ENCODE data around the gene MSI2. TPM values are rescaled to one million over a fixed set of nuclear protein-coding genes. Genes with fewer than 3 reads are reported as not detected.

Gene MSI2
- total and polyA plus RNA-seq, 4 donors: 9.4 to 64.0 (median 30.4) TPM

DNA sequence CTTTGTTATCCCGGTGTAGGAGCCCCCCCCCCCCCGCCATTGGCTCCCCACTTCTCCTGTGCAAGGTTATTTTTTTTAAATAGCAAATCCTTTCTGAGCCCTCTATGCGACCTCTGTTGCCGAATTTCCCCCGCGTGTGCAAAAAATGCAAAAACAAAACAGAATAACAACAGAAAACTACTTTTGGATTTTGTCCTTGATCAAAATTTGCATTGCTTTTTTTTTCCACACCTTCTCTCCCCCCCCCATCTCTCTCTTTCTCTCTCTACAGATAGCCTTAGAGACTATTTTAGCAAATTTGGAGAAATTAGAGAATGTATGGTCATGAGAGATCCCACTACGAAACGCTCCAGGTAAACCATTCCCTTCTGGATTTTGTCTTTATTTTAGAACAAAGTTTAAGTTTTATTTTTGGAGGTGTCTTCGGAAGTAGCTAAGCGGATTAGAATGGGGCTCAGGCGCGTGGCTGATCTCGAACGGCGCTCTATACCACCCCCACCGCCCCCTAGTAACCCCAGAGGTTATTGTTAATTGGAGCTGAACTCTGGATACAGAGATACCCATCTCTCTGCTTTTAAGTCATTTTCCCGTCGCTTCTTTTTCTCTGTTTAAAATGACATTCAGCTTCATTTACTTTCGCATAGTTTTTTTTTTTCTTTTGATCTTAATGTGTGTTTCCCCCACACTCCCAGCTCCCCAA is 1.0 kb downstream of the MSI2 start:
- Histone ChIP-seq H3K27ac (ENCODE audit: low read depth in 1 of 2, low read length in 1 of 2) (peak overlapping the region in 1 of 2 donors; percentile 92), H3K9me3 (ENCODE audit: control insufficient read depth in 4 of 4, insufficient read depth in 3 of 4, low read length in 3 of 4) (peaks cover 0 to 2% (median 0%) of the 10 kb centered on the region in 4 donors), H3K4me3 (peak overlapping the region; percentile 71), H3K4me1 (ENCODE audit: control insufficient read depth in 5 of 5, insufficient read depth in 5 of 5, low read length in 5 of 5) (peaks cover 4 to 19% (median 14%) of the 10 kb centered on the region in 5 donors), H3K9ac (ENCODE audit: insufficient read depth in 1 of 2, low read length in 2 of 2) (peak overlapping the region; percentile 50 to 85), H3K27me3 (ENCODE audit: control insufficient read depth in 3 of 3, insufficient read depth in 3 of 3, low read length in 2 of 3) (no peaks in the 10 kb centered on the region), H3K36me3 (ENCODE audit: control insufficient read depth in 4 of 4, insufficient read depth in 4 of 4, low read length in 4 of 4) (peaks cover 4 to 12% (median 4%) of the 10 kb centered on the region in 4 donors)
- TF ChIP-seq, protein P1, sequence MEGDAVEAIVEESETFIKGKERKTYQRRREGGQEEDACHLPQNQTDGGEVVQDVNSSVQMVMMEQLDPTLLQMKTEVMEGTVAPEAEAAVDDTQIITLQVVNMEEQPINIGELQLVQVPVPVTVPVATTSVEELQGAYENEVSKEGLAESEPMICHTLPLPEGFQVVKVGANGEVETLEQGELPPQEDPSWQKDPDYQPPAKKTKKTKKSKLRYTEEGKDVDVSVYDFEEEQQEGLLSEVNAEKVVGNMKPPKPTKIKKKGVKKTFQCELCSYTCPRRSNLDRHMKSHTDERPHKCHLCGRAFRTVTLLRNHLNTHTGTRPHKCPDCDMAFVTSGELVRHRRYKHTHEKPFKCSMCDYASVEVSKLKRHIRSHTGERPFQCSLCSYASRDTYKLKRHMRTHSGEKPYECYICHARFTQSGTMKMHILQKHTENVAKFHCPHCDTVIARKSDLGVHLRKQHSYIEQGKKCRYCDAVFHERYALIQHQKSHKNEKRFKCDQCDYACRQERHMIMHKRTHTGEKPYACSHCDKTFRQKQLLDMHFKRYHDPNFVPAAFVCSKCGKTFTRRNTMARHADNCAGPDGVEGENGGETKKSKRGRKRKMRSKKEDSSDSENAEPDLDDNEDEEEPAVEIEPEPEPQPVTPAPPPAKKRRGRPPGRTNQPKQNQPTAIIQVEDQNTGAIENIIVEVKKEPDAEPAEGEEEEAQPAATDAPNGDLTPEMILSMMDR (IDR thresholded peaks at IDR 0.05; ENCODE audit: control extremely low read depth, extremely low read depth): no peak
- DNase-seq: peak in 2 of 3 donors; percentile 14 to 59
- WGBS, 2 donors: 0 to 1% methylated on average over 19 of the region's 19 CpGs
- no peak for ATAC-seq (ENCODE audit: insufficient read depth, low FRiP score)

DNA sequence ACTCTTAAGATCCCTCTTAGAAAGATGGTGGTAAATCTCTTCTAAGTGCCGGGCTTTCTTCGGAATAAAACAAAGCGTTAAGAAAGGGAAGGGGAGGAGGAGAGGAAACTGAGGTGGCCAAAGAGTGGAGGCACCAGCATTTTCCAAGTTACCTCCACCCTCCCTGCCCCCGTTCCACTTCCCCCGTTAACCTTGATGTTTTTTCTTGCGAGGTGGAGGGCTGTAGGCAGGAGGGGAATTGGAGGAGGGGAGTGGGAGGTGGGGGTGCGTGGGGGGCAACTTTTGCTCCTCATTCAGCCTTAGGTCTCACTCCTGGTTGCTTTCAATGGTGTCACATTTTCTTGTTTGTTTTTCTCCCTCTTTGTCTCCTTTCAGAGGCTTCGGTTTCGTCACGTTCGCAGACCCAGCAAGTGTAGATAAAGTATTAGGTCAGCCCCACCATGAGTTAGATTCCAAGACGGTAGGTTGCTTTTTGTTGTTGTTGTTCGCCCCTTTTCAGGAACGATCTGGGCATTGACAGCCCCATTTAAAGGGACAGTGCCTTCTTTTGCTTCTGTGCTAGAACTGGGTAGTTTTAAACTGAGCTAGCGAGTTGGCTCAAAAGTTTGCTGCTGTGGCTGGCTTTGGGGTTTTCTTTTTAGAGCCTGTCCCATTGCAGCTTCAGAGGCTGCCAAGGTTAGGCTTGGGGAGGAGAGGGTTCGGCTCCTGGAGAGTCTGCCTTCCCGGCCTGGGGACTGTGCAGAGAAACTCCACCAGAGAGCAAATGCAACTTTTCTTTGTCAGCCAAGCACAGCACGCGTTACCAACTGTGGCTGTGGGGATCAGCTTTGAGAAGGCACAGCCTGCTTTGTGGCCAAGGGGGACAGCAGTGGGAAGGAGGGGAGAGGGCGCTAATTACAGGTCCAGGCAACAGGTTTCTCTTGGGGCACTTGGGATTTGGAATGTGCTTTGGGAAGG is 1.9 kb downstream of the MSI2 start:
- peak overlapping the region in 1 of 2 donors; percentile 65 for H3K9ac ChIP-seq (ENCODE audit: insufficient read depth in 1 of 2, low read length in 2 of 2)
- 8 to 17% methylated on average over 20 of the region's 20 CpGs for WGBS, 2 donors
- H3K9me3 ChIP-seq (ENCODE audit: control insufficient read depth in 4 of 4, insufficient read depth in 3 of 4, low read length in 3 of 4): peaks cover 0 to 2% (median 0%) of the 10 kb centered on the region in 4 donors
- no peaks in the 10 kb centered on the region for H3K27me3 ChIP-seq (ENCODE audit: control insufficient read depth in 3 of 3, insufficient read depth in 3 of 3, low read length in 2 of 3)
- peak overlapping the region in 1 of 2 donors; percentile 92 for H3K27ac ChIP-seq (ENCODE audit: low read depth in 1 of 2, low read length in 1 of 2)
- peaks cover 5 to 18% (median 7%) of the 10 kb centered on the region in 4 donors for H3K36me3 ChIP-seq (ENCODE audit: control insufficient read depth in 4 of 4, insufficient read depth in 4 of 4, low read length in 4 of 4)
- DNase-seq (peak; percentile 27 to 50 (median 44)), ATAC-seq (ENCODE audit: insufficient read depth, low FRiP score) (no peak)
- H3K4me1 ChIP-seq (ENCODE audit: control insufficient read depth in 5 of 5, insufficient read depth in 5 of 5, low read length in 5 of 5): peaks cover 4 to 19% (median 14%) of the 10 kb centered on the region in 5 donors
- TF ChIP-seq, protein P1 (IDR thresholded peaks at IDR 0.05; ENCODE audit: control extremely low read depth, extremely low read depth): no peak
- H3K4me3 ChIP-seq: peak overlapping the region; percentile 45

DNA sequence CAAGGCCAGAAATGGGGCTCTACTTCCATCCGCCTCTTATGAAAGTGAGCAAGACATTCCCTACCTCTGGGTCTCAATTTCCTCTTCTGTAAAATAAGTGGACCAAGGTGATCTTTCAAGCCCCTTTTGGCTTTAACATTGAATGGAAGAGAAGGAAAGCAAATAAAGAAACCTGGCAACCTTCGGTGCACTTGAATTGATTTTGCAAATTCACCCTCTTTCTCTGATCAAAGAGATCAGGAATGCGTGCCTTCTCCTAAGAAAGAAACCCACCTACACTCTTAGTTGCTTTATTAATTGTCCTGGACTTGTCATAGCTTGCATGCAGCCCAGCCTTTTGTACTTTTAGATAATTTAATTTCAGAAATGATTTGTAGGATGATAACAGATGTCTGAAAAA is 3.0 kb downstream of the MSI2 start:
- Histone ChIP-seq H3K27me3 (ENCODE audit: control insufficient read depth in 3 of 3, insufficient read depth in 3 of 3, low read length in 2 of 3) (no peaks in the 10 kb centered on the region), H3K4me3 (no peak overlapping the region), H3K27ac (ENCODE audit: low read depth in 1 of 2, low read length in 1 of 2) (peak overlapping the region in 1 of 2 donors; percentile 10), H3K4me1 (ENCODE audit: control insufficient read depth in 5 of 5, insufficient read depth in 5 of 5, low read length in 5 of 5) (peaks cover 4 to 19% (median 14%) of the 10 kb centered on the region in 5 donors), H3K9me3 (ENCODE audit: control insufficient read depth in 4 of 4, insufficient read depth in 3 of 4, low read length in 3 of 4) (peaks cover 0 to 2% (median 0%) of the 10 kb centered on the region in 4 donors), H3K36me3 (ENCODE audit: control insufficient read depth in 4 of 4, insufficient read depth in 4 of 4, low read length in 4 of 4) (peaks cover 5 to 28% (median 12%) of the 10 kb centered on the region in 4 donors), H3K9ac (ENCODE audit: insufficient read depth in 1 of 2, low read length in 2 of 2) (no peak overlapping the region)
- 56 to 83% methylated on average over 3 of the region's 3 CpGs for WGBS, 2 donors
- TF ChIP-seq, protein P1 (IDR thresholded peaks at IDR 0.05; ENCODE audit: control extremely low read depth, extremely low read depth): no peak
- no peak for DNase-seq
- no peak for ATAC-seq (ENCODE audit: insufficient read depth, low FRiP score)
